OCI-LY3 (cell line): ENCODE results near the gene PKM.

Experiments
- EZH2phosphoT487 ChIP-seq: fragments of 200-600 bp; shearing (Covaris generic); IDR thresholded peaks from 2 replicates; pipeline ENCODE4 v1.6.1; 2018; ENCODE audit warnings: antibody characterized with exemption, mixed run types, low read depth
- TF ChIP-seq, protein P1 (sequence below): fragments of 200-600, 300-600 bp; sonication (generic); IDR thresholded peaks from 2 replicates; pipeline ENCODE4 v1.5.1; 2014; ENCODE audit warnings: antibody characterized with exemption, low read length, low read depth

DNA sequence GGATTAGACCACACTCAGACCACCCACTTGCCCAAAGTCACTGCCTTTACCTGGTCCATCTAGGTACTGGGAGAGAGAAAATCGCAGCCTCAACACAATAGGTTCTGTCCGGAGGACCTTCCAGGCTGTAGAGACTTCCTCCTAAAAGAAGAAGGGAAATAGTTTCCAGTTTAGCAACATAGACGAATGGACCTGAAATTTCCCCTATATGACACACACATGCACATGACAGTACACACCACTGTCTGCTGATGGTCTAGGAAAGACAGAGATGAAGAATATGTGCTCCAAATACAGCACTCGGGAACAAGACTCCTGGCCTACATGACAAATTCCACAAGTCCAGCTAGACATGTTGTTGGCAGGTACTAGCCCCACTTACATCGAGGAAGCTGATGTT lies 34.0 kb upstream of the PKM start:
- TF ChIP-seq, protein P1, sequence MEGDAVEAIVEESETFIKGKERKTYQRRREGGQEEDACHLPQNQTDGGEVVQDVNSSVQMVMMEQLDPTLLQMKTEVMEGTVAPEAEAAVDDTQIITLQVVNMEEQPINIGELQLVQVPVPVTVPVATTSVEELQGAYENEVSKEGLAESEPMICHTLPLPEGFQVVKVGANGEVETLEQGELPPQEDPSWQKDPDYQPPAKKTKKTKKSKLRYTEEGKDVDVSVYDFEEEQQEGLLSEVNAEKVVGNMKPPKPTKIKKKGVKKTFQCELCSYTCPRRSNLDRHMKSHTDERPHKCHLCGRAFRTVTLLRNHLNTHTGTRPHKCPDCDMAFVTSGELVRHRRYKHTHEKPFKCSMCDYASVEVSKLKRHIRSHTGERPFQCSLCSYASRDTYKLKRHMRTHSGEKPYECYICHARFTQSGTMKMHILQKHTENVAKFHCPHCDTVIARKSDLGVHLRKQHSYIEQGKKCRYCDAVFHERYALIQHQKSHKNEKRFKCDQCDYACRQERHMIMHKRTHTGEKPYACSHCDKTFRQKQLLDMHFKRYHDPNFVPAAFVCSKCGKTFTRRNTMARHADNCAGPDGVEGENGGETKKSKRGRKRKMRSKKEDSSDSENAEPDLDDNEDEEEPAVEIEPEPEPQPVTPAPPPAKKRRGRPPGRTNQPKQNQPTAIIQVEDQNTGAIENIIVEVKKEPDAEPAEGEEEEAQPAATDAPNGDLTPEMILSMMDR: no peak
- TF ChIP-seq EZH2phosphoT487: no peak
